Fibroblast of villous mesenchyme (primary cell): ENCODE data around the gene HSD17B10. TPM values are rescaled to one million over a fixed set of nuclear protein-coding genes. Genes with fewer than 3 reads are reported as not detected.
"Not testable (repeated sequence)": the region's sequence is repeated elsewhere in the genome, so short reads cannot be mapped to it uniquely, and the experiment has no call there.

Experiments
- DNase-seq: peaks from one replicate; pipeline ENCODE4 v3.0.0-alpha.2; 2010; ENCODE audit warnings: low read depth
- H3K4me3 ChIP-seq: 2 replicates; pipeline ENCODE4 v1.5.1; 2011; ENCODE audit warnings: low read depth, mild to moderate bottlenecking, low read length
- total RNA-seq: library from RNA; depleted of rRNA; stranded (reverse); fragments of >200 nt; gene quantifications from 2 replicates; pipeline ENCODE4 v1.2.3, GENCODE V29; 2012
- TF ChIP-seq, protein P1 (sequence below): IDR thresholded peaks from 2 replicates; pipeline ENCODE4 v1.5.1; 2012; ENCODE audit warnings: low read depth, mild to moderate bottlenecking, low read length; ENCODE audit not compliant: insufficient read depth

The HSD17B10 gene
- total RNA-seq, 1 donor, result 62.6 TPM

GRCh38 chrX:53422086-53422860 is 11.9 kb downstream of the HSD17B10 start, which contains the start of gene SMC1A:
Gene SMC1A, minus strand, starts transcription at chrX:53422654. Its CDS starts 54 bp downstream, at chrX:53422600.
- H3K4me3 ChIP-seq, result peak within 1 kb of the TSS; percentile 79
- TF ChIP-seq, protein P1, sequence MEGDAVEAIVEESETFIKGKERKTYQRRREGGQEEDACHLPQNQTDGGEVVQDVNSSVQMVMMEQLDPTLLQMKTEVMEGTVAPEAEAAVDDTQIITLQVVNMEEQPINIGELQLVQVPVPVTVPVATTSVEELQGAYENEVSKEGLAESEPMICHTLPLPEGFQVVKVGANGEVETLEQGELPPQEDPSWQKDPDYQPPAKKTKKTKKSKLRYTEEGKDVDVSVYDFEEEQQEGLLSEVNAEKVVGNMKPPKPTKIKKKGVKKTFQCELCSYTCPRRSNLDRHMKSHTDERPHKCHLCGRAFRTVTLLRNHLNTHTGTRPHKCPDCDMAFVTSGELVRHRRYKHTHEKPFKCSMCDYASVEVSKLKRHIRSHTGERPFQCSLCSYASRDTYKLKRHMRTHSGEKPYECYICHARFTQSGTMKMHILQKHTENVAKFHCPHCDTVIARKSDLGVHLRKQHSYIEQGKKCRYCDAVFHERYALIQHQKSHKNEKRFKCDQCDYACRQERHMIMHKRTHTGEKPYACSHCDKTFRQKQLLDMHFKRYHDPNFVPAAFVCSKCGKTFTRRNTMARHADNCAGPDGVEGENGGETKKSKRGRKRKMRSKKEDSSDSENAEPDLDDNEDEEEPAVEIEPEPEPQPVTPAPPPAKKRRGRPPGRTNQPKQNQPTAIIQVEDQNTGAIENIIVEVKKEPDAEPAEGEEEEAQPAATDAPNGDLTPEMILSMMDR, result no peak
- DNase-seq, result peak; percentile 97

DNA sequence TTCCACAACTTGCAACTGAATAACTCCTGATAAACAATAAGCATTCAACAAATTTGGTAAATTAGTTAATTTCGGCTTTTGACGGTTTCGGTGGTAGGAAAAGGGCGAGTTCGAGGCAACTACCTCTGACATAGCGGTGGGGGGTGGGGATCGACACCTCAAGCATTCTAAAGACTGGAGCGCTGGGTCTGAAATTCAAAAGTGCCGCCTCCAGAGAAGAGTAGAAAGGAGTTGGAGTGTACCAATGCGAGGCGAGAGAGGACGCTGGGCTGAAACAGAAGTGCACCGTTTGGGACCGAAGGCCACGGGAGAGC is 12.4 kb downstream of the HSD17B10 start:
- TF ChIP-seq, protein P1, result no peak
- no peak for DNase-seq

DNA sequence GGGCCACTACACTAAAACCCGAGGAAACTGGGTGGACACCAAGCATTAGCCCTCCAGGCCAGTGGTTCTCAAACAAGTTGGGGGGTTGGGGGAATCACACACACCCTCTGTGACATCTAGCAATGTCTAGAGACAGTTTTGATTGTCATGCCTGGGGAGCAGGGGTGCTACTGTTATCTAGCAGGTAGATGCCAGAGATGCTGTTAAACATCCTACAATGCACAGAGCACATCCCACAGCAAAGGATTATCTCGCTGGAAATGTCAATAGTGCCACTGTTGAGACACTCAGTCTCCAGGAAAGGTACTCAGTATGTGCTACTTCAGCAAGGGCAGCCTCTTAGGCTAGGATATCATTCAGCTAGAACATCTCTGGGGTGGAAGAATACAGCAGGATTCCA is 13.0 kb downstream of the HSD17B10 start:
- TF ChIP-seq, protein P1, result no peak
- DNase-seq, result no peak
- peak overlapping the region; percentile 79 for H3K4me3 ChIP-seq

More for the DNA sequence above, 12.4 kb downstream of the HSD17B10 start:
- peak overlapping the region; percentile 79 for H3K4me3 ChIP-seq

DNA sequence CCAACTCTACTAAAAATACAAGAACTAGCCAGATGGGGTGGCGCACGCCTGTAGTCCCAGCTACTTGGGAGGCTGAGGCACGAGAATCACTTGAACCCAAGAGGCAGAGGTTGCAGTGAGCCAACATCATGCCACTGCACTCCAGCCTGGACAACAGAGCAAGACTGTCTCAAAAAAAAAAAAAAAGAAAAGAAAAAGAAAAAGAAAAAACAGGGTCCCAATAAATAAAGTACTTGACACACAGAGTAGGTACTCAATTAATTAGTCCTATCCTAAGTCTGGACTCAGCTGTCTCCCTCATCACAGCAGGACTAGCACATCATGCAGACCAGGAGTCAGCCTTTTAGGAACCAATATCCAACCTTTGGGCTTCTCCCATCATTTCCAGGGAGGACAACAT is 13.8 kb downstream of the HSD17B10 start:
- H3K4me3 ChIP-seq, result not testable (repeated sequence)

GRCh38 chrX:53412446-53412845 is 21.7 kb downstream of the HSD17B10 start:
- DNase-seq, result no peak
- H3K4me3 ChIP-seq, result no peak overlapping the region
- TF ChIP-seq, protein P1, result no peak

More for the DNA sequence above, 13.8 kb downstream of the HSD17B10 start:
- DNase-seq, result not testable (repeated sequence)

DNA sequence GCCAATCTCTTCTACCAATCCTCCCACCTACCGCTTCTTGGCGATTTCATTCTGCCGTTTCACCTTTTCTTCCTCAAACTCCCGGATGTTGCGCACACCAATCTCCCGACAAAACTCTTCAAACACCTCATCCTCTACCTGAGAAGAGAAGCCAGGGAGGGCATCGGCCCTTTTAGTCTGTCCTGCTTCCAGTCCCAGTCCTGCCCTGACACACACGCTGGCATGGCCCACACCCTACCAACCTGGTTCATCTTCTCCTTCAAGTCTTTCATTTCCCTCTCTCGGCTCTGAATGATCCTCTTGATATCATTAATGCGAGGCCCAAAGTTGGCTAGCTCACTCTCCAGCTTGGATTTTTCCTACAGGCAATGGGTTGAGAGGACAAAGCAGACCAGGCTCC is 30.6 kb downstream of the HSD17B10 start:
- TF ChIP-seq, protein P1, result no peak
- no peak for DNase-seq
- no peak overlapping the region for H3K4me3 ChIP-seq

- TF ChIP-seq, protein P1, result no peak
- no peak for DNase-seq
Measured at GRCh38 chrX:53398216-53398615, 36.0 kb downstream of the HSD17B10 start.

More at GRCh38 chrX:53398216-53398615, 36.0 kb downstream of the HSD17B10 start:
- H3K4me3 ChIP-seq, result no peak overlapping the region
